WI38 (cell line): Measurements from ENCODE around the gene ZBTB16.

Experiments
- H3K4me3 ChIP-seq: 2 replicates; pipeline ENCODE4 v1.5.1; 2011; ENCODE audit warnings: low read depth, mild to moderate bottlenecking, control low read depth, low read length
- CTCF ChIP-seq: IDR thresholded peaks from 2 replicates; pipeline ENCODE4 v1.5.1; 2012; ENCODE audit warnings: low read depth, mild to moderate bottlenecking, control low read depth, low read length

The ZBTB16 gene

GRCh38 chr11:114059278-114059983 lies at the start of gene ZBTB16:
TSS of gene ZBTB16 (plus strand) at chr11:114059711. CDS start at chr11:114063301, 3,590 bp downstream.
- peak within 1 kb of the TSS; percentile 56 for H3K4me3 ChIP-seq
- TF ChIP-seq CTCF = no peak

GRCh38 chr11:114010931-114011330 lies 48.6 kb upstream of the ZBTB16 start:
- no peak for TF ChIP-seq CTCF
- no peak overlapping the region for H3K4me3 ChIP-seq

GRCh38 chr11:114011443-114011842 lies 48.1 kb upstream of the ZBTB16 start:
- no peak for TF ChIP-seq CTCF
- no peak overlapping the region for H3K4me3 ChIP-seq

- no peak overlapping the region for H3K4me3 ChIP-seq
- TF ChIP-seq CTCF = no peak
Observed at GRCh38 chr11:114015117-114015516, 44.4 kb upstream of the ZBTB16 start.

GRCh38 chr11:114016986-114017385 lies 42.5 kb upstream of the ZBTB16 start:
- no peak overlapping the region for H3K4me3 ChIP-seq
- TF ChIP-seq CTCF = no peak

- no peak overlapping the region for H3K4me3 ChIP-seq
- TF ChIP-seq CTCF = no peak
Observed at GRCh38 chr11:114017723-114018122, 41.8 kb upstream of the ZBTB16 start.

GRCh38 chr11:114019046-114019445 lies 40.5 kb upstream of the ZBTB16 start:
- no peak overlapping the region for H3K4me3 ChIP-seq
- TF ChIP-seq CTCF = no peak
